Activated naive CD8-positive, alpha-beta T cell (primary cell): Measurements from ENCODE around the gene TSHZ2.
"Not testable (repeated sequence)": the region's sequence is repeated elsewhere in the genome, so short reads cannot be mapped to it uniquely, and the experiment has no call there.

Experiments
- H3K27ac Mint-ChIP-seq: one replicate; pipeline ENCODE4 v1.8.0; 2021; ENCODE audit warnings: mixed read lengths
- H3K27me3 Mint-ChIP-seq: one replicate; pipeline ENCODE4 v1.8.0; 2021; ENCODE audit warnings: mixed read lengths
- H3K36me3 Mint-ChIP-seq: one replicate; pipeline ENCODE4 v1.8.0; 2021; ENCODE audit warnings: mixed read lengths
- H3K4me1 Mint-ChIP-seq: one replicate; pipeline ENCODE4 v1.8.0; 2021; ENCODE audit warnings: low read depth, mixed read lengths
- H3K4me3 Mint-ChIP-seq: one replicate; pipeline ENCODE4 v1.8.0; 2021; ENCODE audit warnings: mild to moderate bottlenecking, mixed read lengths
- H3K9me3 Mint-ChIP-seq: one replicate; pipeline ENCODE4 v1.8.0; 2021; ENCODE audit warnings: low read depth, mixed read lengths

The TSHZ2 gene

DNA sequence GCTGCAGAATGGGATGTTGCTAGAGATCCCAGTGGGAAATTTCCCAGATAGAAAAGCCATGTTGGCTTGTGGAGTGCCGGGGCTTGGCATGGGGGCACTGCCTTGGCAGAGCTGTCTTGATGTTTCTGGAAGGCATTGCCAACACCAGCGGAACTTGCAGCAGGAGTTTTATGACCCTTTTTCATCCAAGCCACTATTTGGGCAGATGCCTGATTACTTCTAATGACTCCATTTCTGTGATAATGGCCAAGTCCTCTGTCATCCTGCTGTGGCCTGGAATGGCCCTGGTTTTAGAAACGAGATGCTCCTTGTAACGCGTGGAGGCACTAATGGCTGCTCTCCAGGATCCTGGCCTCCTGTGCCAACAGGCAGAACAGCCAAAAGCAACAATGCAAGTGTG, 392.5 kb downstream of the TSHZ2 start:
- Mint-ChIP-seq H3K36me3 (no peaks in the 10 kb centered on the region), H3K4me3 (no peak overlapping the region), H3K27ac (no peak overlapping the region), H3K9me3 (no peaks in the 10 kb centered on the region), H3K4me1 (peaks cover 2% of the 10 kb centered on the region), H3K27me3 (no peaks in the 10 kb centered on the region)

DNA sequence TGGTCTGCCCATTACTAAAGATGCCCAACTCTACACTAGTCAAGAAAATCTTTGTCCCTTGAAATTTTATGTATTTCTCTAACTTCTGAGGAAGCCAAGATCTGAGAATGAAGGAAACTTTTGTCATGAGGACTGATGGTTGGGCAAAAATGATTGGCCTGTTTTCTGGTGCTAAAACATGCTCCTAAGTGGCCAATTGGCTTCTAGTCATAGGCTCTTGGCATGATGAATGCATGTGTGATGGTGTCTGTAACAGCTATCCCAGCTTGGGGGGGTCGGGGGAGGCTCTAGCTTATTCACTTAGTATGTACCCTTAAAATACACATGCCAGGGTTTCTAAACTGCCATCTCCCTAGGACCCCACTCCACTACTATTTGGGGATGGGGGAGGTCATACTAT, 392.9 kb downstream of the TSHZ2 start:
- Mint-ChIP-seq H3K27me3 (no peaks in the 10 kb centered on the region), H3K27ac (no peak overlapping the region), H3K36me3 (no peaks in the 10 kb centered on the region), H3K4me3 (no peak overlapping the region), H3K4me1 (peaks cover 4% of the 10 kb centered on the region), H3K9me3 (no peaks in the 10 kb centered on the region)

DNA sequence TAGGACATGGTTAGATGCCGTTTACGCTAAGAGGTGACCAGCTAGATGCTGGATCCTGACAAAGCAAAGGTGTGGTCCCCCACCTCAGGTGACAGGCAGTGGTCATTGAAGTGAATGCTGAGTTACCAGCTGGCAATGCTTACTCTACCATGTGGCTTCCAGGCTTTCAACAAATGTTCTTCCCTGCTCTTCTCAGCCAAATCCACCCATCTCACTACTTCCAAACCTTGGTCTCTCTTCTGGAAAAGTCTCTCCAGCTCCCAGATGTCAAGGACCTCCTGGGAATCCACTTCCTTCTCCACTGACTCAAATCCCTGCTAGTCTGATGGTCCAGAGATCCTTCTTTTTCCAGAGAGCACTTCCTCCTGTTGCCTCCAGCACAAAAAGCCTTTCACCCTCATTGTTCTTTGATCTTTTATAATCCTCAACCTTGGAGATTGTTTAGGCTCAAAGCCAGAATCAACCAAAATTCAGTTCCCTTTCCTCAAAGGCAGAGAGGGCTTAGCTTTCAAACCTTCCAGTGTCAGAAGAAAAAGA, 393.4 kb downstream of the TSHZ2 start:
- H3K9me3 Mint-ChIP-seq: no peaks in the 10 kb centered on the region
- H3K4me3 Mint-ChIP-seq: no peak overlapping the region
- no peaks in the 10 kb centered on the region for H3K36me3 Mint-ChIP-seq
- no peak overlapping the region for H3K27ac Mint-ChIP-seq
- peaks cover 7% of the 10 kb centered on the region for H3K4me1 Mint-ChIP-seq
- no peaks in the 10 kb centered on the region for H3K27me3 Mint-ChIP-seq

DNA sequence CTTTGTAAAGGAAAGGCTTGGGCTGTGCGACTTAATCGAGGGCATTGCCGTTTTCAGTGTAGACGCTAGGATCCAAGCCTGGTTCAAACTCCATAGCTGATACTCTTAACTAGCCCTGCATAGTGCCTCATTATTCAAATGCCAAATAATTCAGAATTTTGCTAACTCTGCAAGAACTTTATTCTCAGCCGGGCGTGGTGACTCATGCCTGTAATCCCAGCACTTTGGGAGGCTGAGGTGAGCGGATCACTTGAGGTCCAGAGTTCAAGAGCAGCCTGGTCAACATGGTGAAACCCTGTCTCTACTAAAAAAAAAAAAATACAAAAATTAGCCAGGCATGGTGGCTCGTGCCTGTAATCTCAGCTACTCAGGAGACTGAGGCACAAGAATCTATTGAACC, 394.8 kb downstream of the TSHZ2 start:
- not testable (repeated sequence) for H3K9me3 Mint-ChIP-seq, H3K27me3 Mint-ChIP-seq, H3K4me3 Mint-ChIP-seq, H3K36me3 Mint-ChIP-seq, H3K27ac Mint-ChIP-seq
- peaks cover 16% of the 10 kb centered on the region for H3K4me1 Mint-ChIP-seq

DNA sequence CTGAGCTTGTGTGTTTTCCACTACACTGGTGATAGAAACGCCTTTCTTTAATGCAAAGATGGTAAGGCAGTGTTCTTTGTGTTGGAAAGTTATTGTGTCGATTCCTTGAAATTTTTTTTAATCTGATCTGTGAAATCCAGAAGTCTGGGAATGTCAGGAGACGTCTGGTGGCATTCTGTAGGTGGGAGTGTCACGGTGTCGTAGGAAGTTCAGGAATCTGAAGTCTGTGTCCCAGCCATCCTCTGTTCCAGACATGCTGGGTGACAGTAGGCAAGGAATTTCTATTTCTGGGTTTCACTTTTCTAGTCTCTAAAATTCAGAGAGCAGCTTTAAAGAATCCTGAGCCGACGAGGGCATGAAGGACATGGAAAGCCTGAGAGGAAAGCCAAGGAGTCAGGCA, 397.7 kb downstream of the TSHZ2 start:
- Mint-ChIP-seq H3K36me3 (no peaks in the 10 kb centered on the region), H3K27me3 (no peaks in the 10 kb centered on the region), H3K4me1 (peaks cover 16% of the 10 kb centered on the region), H3K4me3 (no peak overlapping the region), H3K9me3 (no peaks in the 10 kb centered on the region), H3K27ac (no peak overlapping the region)

DNA sequence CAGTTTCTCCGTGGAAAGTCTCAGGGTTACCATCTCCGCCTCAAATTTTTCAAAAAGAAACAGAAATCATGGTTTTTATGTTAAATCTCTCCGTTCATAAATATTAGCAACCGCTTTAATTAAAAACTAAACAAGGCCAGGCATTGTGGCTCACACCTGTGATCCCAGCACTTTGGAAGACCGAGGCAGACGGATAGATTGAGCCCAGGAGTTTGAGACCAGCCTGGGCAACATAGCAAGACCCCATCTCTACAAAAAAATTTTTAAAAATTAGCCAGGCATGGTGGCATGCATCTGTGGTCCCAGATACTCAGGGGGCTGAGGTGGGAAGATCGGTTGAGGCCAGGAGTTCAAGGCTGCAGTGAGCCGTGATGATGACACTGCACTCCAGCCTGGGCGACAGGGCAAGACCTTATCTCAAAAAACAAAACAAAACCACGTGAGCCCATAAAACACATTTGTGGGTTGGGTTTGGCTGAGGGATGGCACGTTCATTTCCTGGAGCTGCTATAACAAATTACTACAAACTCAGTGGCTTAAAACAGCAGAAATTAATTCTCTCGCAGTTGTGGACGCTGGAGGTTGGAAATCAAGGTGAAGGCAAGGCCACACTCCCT, 398.3 kb downstream of the TSHZ2 start:
- peaks cover 16% of the 10 kb centered on the region for H3K4me1 Mint-ChIP-seq
- H3K4me3 Mint-ChIP-seq: no peak overlapping the region
- no peak overlapping the region for H3K27ac Mint-ChIP-seq
- H3K36me3 Mint-ChIP-seq: no peaks in the 10 kb centered on the region
- no peaks in the 10 kb centered on the region for H3K9me3 Mint-ChIP-seq
- H3K27me3 Mint-ChIP-seq: no peaks in the 10 kb centered on the region

DNA sequence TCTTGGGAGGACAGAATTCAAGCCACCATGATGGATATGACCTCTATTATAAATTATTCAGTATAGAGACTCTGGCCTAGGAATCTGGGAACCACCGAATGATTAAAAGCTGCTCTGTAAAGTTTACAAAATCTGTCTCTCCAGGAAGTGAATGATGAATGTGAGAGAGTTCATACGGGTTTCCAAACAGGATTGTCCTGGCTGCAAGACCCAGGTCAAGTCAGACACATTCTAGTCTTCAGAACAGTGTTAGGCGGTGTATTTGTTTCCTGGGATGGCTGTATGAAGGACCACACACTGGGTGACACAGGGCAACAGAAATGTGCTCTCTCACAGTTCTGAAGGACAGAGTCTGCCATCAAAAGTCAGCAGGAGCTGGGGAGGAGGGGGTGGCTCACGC, 399.1 kb downstream of the TSHZ2 start:
- Mint-ChIP-seq H3K9me3 (no peaks in the 10 kb centered on the region), H3K27ac (no peak overlapping the region), H3K27me3 (no peaks in the 10 kb centered on the region), H3K36me3 (no peaks in the 10 kb centered on the region), H3K4me3 (no peak overlapping the region), H3K4me1 (peaks cover 16% of the 10 kb centered on the region)

DNA sequence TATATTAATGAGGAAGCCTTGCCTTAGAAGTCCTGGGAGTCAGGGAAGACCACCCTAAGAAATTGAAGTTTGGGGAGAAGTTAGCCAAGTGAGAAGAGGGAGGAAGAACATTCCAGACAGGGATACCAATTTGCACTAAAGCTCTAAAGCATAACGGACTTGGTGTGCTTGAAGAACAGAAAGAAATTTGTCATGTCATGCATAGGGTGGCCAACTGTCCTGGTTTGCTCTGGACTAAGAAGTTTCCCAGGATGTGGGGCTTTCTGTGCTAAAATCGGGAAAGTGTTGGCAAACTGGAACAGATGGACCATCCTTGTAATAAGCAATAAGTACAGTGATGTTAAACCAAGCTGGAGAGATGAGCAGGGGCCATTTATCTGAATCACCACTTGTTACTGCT, 403.9 kb downstream of the TSHZ2 start:
- H3K27ac Mint-ChIP-seq: no peak overlapping the region
- H3K9me3 Mint-ChIP-seq: no peaks in the 10 kb centered on the region
- H3K4me3 Mint-ChIP-seq: no peak overlapping the region
- no peaks in the 10 kb centered on the region for H3K27me3 Mint-ChIP-seq
- H3K4me1 Mint-ChIP-seq: peaks cover 5% of the 10 kb centered on the region
- H3K36me3 Mint-ChIP-seq: no peaks in the 10 kb centered on the region

DNA sequence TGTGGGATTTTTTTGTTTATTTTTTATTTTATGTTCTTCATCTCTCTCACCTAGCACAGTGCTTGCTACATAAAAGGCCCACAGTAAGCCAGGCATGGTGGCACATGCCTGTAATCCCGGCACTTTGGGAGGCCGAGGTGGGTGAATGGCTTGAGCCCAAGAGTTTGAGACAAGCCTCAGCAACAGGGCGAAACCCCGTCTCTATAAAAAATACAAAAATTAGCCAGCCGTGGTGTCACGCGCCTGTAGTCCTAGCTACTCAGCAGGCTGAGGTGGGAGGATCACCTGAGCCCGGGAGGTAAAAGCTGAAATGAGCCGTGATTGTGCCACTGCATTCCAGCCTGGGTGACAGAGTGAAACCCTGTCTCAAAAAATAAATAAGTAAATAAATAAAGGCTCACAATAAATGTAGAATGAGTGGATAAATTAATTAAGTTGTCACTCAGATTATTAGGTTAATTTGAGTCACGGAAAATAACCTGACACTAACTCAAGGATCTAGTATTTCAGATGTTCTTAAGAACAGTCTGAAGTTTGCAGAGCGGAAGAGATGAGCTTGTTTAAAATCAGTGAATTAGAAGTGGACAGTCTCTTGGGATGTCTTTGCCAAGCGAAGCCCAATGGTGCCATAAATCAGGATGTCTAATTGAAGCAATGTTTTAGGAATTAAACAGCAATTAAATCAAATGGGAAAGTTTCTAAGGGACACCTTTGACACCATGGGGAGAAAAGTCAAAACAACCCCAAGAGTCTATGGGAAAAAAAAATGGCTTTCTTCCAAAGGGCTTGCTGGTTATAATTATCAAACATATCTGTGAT, 407.1 kb downstream of the TSHZ2 start:
- H3K9me3 Mint-ChIP-seq: no peaks in the 10 kb centered on the region
- H3K4me3 Mint-ChIP-seq: no peak overlapping the region
- no peak overlapping the region for H3K27ac Mint-ChIP-seq
- peaks cover 5% of the 10 kb centered on the region for H3K4me1 Mint-ChIP-seq
- H3K36me3 Mint-ChIP-seq: no peaks in the 10 kb centered on the region
- H3K27me3 Mint-ChIP-seq: no peaks in the 10 kb centered on the region

DNA sequence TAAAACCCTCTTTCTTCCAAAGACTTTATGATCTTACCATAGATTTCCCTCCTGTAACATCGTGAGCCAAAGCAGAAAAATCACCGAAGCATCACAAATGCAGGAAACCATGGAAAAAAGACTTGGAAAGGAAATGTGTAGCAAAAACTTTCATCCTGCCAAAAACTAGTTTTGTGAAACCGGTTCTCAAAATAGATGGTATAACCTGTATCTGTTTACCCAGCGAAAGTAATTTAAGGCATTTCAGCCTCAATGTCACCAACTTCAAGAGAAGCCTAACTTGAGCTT, 407.6 kb downstream of the TSHZ2 start:
- Mint-ChIP-seq H3K36me3 (no peaks in the 10 kb centered on the region), H3K27ac (no peak overlapping the region), H3K9me3 (no peaks in the 10 kb centered on the region), H3K4me1 (peaks cover 5% of the 10 kb centered on the region), H3K27me3 (no peaks in the 10 kb centered on the region), H3K4me3 (no peak overlapping the region)

DNA sequence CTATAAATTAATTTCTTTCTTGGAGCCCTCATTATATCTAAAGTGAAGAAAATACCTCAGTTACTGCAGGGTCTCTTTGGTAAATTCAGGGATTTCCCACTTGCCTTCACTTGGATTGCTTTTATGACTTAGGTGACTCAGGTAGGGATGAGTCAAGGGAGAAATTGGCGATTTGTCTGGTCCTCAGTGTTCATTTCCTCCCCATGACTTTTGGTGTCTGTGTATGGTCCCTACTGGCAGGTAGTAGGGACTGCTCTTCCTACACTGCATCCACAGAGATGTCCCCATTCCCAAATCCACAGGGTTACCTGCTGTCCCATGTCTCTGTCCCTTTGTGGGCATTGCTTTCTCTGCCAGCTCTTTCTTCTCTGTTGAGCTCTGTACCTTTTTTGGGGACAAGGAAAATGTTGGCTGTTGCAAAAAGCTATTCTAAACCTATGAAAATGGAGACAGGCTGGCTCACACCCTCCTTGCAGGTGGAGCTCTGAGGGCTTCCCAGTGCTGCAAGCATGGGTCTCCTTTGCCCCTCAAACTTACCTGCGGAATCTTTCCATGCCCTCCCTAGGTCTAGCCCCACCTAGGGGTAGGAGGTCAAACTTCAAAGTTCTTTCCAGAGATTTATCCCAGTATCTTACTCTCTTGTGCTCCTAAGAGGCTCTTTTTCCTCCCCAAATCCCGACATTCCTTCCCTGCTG, 409.6 kb downstream of the TSHZ2 start:
- no peaks in the 10 kb centered on the region for H3K36me3 Mint-ChIP-seq

DNA sequence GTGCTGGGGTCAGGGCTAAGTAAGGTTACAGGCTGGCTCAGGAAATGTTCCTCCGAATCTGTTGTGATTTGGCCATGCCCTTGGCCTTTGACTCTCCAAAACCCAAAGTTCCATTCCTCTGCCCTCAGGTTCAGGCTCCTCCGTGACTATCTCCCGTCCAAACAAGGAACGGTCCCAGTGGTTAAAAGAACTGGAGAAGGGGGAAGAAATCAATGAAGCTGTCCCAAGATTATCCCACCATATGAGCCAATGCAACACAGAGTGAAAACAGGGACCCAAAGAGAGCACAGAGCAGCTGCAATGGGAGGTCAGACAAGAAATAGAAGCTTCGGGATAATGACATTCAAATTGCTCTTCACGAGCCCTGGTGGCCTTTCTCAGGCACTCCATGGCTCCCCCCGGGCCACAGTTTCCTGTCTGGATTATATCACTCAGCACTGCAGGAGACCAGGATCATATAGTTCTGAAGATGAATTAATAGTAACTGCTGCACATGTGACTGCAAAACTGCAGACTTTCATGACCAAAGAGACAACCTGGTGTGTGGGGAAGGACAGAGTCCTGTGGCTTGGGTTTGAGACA, 410.2 kb downstream of the TSHZ2 start:
- no peaks in the 10 kb centered on the region for H3K36me3 Mint-ChIP-seq
- H3K27me3 Mint-ChIP-seq: no peaks in the 10 kb centered on the region
- H3K4me1 Mint-ChIP-seq: peaks cover 11% of the 10 kb centered on the region
- no peak overlapping the region for H3K27ac Mint-ChIP-seq
- H3K9me3 Mint-ChIP-seq: no peaks in the 10 kb centered on the region
- H3K4me3 Mint-ChIP-seq: no peak overlapping the region

More for the DNA sequence above, 409.6 kb downstream of the TSHZ2 start:
- H3K4me1 Mint-ChIP-seq: peaks cover 5% of the 10 kb centered on the region
- H3K9me3 Mint-ChIP-seq: no peaks in the 10 kb centered on the region
- H3K4me3 Mint-ChIP-seq: no peak overlapping the region
- no peak overlapping the region for H3K27ac Mint-ChIP-seq
- no peaks in the 10 kb centered on the region for H3K27me3 Mint-ChIP-seq

DNA sequence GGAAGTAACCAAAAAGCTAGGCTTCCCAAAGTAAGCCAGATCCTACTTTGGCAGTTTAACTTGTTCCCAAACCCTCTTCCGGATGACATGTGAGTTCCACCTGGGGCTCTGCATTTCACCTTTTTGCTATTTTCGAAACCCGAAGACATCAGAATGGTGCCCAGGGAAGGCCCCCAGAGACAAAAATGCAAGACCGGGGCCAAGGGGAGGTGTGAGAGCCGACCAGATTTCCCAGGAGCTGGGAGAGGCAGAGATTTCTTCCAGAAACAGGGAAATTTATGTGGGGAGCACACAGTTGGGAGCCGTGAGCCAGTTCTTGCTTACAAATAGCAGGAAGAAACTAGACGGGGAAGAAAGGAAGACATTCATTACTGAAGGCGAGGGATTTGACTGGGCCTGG, 411.8 kb downstream of the TSHZ2 start:
- no peaks in the 10 kb centered on the region for H3K36me3 Mint-ChIP-seq
- H3K9me3 Mint-ChIP-seq: no peaks in the 10 kb centered on the region
- no peak overlapping the region for H3K4me3 Mint-ChIP-seq
- H3K4me1 Mint-ChIP-seq: peaks cover 26% of the 10 kb centered on the region
- H3K27ac Mint-ChIP-seq: no peak overlapping the region
- H3K27me3 Mint-ChIP-seq: no peaks in the 10 kb centered on the region

DNA sequence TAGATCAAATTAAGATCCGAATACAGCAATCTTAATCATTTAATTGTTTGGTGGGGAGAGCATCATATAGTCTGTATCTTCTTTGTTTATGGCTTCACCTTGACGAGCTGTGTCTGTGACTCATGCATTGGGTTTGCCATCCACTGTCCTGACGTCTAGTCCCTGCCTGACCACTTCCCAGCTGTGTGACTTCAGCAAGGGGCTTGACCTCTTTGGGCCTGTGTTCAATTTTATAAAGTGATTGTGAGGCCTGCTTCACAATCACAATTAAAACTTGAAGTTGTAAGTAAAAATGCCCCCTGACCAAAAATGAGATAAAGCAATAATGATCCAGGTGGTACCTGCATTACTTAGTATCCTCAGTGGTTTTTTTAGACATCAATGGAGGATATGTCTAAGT, 412.2 kb downstream of the TSHZ2 start:
- Mint-ChIP-seq H3K4me1 (peaks cover 31% of the 10 kb centered on the region), H3K27me3 (no peaks in the 10 kb centered on the region), H3K4me3 (no peak overlapping the region), H3K9me3 (no peaks in the 10 kb centered on the region), H3K36me3 (peaks cover 3% of the 10 kb centered on the region), H3K27ac (no peak overlapping the region)
